Stimulated activated CD8-positive, alpha-beta memory T cell treated with anti-CD3 and anti-CD28 coated beads, Interleukin-15, amount 100 ng/mL, for 48 hours (primary cell): ENCODE results near the gene ZBTB24.

Source experiments
- DNase-seq, 2 donors: peaks; one replicate each; pipeline ENCODE4 v3.0.0-alpha.2; 2020; ENCODE audit warnings: low read depth in 2 of 2

The ZBTB24 gene

DNA sequence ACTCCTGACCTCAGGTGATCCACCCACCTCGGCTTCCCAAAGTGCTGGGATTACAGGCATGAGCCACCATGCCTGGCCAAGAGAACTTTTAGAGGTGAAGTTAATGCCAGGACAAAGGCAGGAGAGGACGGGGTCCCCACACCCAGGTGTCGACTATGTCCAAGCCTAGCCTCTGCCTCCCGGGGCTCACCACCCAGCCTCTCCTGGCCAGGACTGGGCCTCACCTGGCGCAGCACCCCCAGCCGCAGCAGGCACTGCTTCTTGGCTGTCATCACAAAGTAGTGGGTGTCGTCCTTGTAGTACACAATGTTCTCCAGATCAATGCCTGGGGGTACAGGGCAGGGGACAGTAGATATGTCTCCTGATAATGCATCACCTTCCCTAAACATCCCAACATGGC is 31.6 kb downstream of the ZBTB24 start:
- DNase-seq: no peak

DNA sequence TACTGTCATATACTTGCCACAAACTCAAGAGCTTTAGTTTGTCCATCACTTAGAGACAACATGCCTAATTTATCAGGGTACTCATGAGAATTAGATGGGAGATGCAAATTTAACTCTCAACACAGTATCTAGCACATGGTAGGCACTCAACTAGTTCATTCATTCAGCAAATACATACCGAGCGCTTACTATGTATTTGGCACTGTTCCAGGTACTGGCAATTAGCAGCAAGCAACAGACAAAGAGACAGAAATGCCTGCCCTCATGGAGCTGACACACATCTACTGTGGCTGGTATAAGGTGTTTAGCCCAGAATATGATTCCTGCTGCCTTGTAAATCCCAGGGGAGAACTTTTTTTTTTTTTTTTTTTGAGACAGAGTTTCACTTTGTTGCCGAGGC is 32.2 kb downstream of the ZBTB24 start:
- no peak for DNase-seq

- DNase-seq: no peak
These were observed 33.0 kb downstream of the ZBTB24 start for GRCh38 chr6:109449795-109450673.

GRCh38 chr6:109449064-109449794 is 33.8 kb downstream of the ZBTB24 start:
- DNase-seq: no peak

DNA sequence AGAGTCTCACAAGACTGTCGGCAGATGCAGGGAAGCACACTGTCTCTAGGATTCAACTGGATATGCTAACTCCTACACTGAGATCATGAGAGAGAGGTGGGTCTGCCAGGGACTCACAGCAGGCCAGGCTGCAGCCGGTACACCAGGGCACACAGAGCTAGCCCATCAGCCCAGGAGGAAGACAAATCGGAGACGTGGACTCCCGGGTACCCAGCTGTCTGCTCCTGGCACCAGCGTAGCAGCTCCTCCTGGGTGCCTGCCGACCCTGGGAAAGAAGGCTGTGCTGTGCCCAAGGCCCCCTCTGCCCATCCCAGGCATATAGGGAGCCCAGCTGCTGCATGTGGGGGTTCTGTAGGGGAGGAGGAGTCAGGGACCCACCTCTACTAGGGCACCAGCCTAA is 34.4 kb downstream of the ZBTB24 start:
- DNase-seq: no peak

GRCh38 chr6:109447878-109448555 is 35.0 kb downstream of the ZBTB24 start:
- DNase-seq: no peak

- no peak for DNase-seq
These were observed 35.9 kb downstream of the ZBTB24 start for GRCh38 chr6:109447087-109447486.

- DNase-seq: no peak
These were observed 36.5 kb downstream of the ZBTB24 start for GRCh38 chr6:109446541-109446940.

DNA sequence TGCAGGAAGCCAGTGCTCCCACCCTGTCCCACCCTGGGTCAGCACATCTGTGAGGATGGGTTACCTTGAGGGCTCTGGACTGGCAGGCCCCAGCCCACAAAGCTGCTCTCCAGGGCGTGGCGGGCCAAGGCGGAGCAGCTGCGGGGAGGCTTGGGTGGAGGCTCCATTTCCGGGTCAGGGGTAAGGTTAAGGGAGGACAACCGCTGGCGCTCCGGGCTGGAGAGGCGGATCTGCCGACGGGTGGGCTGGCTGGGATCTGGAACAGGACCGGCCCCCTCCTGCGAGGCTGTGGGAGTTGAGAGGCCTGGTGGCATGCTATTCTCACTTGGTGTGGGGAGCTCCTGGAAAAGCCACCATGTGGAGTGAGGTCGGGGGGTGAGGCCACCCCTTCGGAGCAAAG is 36.9 kb downstream of the ZBTB24 start:
- no peak for DNase-seq

- no peak for DNase-seq
These were observed 37.6 kb downstream of the ZBTB24 start for GRCh38 chr6:109445382-109445781.

GRCh38 chr6:109443425-109443950 is 39.5 kb downstream of the ZBTB24 start:
- no peak for DNase-seq

DNA sequence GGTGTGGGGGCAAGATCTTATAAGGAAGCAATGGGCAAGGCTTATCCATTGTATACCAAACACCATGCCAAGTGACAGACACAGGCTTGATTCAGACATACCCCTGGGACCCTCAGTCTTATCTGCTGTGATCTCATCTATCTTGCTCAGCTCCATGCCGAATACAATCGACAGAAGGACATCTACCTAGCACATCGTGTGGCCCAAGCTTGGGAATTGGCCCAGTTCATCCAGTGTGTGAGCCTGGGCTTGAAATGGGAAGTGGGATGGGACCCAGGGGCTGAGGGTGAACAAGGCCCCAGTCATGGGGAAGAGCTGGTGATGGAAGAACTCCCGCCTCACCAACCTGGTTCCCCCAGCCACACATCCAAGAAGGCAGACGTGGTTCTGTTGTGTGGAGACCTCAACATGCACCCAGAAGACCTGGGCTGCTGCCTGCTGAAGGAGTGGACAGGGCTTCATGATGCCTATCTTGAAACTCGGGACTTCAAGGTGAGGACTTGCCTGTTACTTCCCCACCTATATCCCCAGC is 40.6 kb downstream of the ZBTB24 start:
- no peak for DNase-seq

DNA sequence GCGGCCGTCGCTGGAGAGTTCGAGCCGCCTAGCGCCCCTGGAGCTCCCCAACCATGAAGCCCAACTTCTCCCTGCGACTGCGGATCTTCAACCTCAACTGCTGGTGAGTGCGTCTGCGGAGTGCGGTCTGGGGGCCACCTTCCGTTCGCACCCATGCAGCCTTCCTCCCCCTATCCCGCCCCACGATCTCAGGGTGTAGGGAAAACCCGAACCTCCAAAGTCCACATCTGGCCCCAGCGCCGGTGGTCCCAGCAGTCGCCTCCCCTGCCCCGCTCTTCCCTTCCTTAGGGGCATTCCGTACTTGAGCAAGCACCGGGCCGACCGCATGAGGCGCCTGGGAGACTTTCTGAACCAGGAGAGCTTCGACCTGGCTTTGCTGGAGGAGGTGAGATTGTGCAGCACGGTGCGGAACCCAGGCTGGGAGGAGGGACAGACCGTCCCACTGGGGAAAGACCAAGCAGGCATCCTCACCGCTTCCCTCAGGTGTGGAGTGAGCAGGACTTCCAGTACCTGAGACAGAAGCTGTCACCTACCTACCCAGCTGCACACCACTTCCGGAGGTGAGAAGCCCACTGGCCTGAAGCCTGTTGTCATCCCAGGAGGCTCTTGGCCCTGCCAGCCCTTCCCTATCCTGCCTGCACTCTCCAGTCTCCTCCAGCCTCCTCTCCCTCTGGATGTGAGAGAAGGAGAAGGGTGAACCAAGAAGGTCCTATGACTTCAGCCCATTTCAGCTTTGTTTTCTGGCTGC is 41.8 kb downstream of the ZBTB24 start:
- no peak for DNase-seq

DNA sequence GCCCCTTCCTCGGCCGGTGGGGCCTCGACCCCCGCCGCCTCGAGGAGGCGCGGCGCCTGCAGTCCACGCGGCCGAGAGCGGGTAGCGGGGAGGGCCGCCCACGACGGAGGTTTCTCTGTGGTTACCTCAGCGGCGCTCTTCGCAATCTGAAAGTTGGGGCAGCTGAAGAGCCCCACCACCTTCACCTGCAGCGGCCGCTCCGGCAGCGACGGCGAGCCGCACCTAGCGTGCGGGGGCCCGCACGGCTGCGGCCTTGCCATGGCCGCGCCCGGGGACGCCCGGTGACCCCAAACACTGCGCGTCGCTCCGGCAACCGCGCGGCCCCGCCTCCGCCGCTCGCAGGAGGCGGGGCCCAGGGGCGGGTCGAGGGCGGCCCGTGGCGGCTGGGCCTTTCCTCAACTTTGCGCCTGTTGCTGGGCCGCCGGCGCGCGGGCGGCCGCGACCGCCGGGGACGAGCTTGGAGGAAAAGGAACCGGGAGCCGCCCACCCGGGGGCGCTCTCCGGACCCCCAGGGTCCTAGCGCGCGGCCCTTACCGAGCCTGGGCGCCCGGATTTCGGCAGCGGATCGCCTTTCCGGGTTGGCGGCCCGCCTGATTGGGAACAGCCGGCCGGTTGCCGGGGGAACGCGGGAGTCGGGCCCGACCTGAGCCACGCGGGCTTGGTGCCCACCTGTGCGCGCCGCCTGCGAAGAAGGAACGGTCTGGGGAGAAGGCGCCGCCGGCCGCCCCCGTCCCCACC is 42.5 kb downstream of the ZBTB24 start, which contains the start of the genes PPIL6 and SMPD2:
Gene PPIL6, minus strand, starts transcription at position 298 of the 738 bp plus-strand sequence. Its CDS starts 38 bp downstream, at position 260.
Gene SMPD2, plus strand, starts transcription at position 394 of the 738 bp plus-strand sequence. CDS start 398 bp downstream, outside the sequence.
- DNase-seq: peak; percentile 72 to 73

DNA sequence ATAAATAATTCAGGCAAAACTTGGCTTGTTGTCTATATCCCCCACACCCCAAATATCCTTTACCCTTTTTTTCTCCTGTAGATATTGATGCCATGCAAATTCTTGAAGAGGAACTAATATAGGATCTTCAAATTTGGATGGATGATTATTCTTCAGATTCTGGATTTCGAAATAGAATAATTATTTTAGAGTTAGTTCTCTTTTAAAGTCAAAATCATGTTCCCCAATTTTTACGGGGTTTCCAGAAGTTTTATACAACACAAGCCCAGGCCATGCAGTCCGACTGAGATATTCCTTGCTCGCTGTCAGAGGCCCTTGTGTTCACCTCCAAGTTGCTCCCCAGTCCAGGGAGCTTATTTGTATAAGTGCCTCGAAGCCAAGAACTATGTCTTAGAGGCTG is 47.0 kb downstream of the ZBTB24 start:
- DNase-seq: no peak

DNA sequence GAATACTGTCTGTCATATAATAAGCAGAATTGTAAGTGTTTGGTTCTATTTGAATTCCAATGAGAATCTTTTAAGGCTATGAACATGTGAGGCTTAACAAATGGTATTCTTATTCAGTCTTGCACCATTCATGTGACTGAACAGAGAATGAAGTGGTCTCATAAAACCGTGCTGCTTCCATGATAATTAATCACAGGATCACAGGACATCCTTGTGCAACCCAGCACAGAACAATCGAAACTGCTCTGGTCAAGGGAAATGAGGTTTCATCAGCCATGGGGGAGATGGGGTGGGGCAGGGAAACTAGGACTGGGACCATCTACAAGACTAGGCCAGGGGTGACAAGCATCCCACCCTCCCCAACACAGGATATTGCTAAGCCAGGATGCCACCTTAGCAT is 48.6 kb downstream of the ZBTB24 start:
- DNase-seq: no peak

DNA sequence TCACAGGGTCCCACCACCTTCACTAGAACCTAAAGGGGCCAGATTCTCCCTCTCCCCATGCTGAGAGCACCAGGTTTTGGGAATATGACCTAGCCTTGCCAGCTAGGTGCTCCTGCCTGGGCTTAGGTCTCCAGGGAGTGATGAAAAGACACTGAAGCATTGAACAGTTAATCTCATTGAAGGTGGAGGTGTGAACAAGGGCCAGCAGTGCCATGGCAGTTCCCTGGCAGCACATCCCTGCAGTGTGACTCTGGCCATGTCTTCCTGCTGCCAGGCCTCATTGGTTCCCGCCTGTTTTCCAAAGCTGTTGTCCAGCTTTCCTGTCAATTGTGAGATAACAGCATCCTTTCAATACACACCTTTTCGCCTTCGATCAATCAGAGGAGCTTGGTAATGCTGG is 53.5 kb downstream of the ZBTB24 start:
- no peak for DNase-seq

DNA sequence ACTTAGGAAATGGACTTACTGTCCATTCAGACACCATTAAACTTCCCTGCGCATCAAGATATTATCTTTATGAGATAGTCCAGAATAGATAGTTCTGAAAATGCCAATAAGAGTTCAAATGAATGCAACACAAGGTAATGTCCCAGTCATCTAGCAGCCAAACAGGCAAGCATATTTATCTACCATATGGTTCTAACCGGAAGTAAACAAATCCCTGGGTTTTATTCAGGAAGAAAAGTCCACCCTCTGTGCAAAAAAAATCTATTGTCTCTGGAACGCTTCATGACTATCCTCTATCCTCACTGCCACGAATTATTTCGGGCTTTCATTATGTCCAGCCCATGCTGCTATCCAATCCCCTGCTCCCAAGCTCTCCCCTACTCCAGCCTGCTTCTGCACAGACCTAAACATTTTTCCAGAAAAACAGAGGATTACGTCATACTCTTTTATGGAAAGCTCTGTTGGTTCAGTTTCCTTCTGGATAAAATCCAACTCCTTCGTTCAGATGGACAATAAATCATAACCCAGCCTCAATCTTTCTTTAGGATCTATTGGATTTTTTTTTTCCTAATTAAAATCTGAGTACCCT is 54.0 kb downstream of the ZBTB24 start:
- no peak for DNase-seq

GRCh38 chr6:109424946-109425345 is 58.1 kb downstream of the ZBTB24 start:
- DNase-seq: no peak

DNA sequence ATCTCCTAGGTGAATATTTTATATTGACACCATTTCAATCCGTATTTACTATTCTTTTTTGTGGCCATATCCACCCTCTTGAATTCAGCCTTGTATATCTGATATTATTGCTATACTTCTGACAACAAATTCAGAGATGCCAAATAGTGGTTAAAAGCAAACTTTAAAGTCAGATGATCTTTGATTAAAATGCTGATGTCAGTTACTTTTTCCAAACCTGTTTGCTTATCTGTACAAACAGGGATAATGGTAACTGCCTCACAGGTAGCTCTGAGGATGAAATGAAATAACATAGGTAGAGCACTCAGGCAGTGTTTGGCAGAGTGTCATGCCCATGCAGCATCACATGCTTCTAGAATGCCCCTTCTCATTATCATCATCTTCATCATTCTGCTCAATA is 61.8 kb downstream of the ZBTB24 start:
- no peak for DNase-seq
